ENCODE measurements around the gene USP46. TPM values are rescaled to one million over a fixed set of nuclear protein-coding genes. Genes with fewer than 3 reads are reported as not detected.

The USP46 gene
- total and polyA plus RNA-seq, 2 of the 13 experiments (the other 11 are each of a cell fraction or from before 2014, with no cell fraction given): 4.7 to 17.4 TPM

- TF ChIP-seq ZBTB33 (CRISPR knock-in tag; IDR thresholded peaks at IDR 0.05) (no peak), YEATS4 (CRISPR knock-in tag; IDR thresholded peaks at IDR 0.05; ENCODE audit: borderline replicate concordance) (no peak), NRL (CRISPR knock-in tag; IDR thresholded peaks at IDR 0.05; ENCODE audit: borderline replicate concordance) (no peak), GLI4 (CRISPR knock-in tag; IDR thresholded peaks at IDR 0.05; ENCODE audit: borderline replicate concordance) (no peak), ZNF160 (CRISPR knock-in tag; IDR thresholded peaks at IDR 0.05) (no peak)
These were observed 85.1 kb downstream of the USP46 start (continued) for GRCh38 chr4:52574036-52574435.

GRCh38 chr4:52573551-52573950 is 85.5 kb downstream of the USP46 start:
- no peak for DNase-seq (ENCODE audit: low spot score)
- Histone ChIP-seq H3K27me3 (ENCODE audit: control insufficient read depth in 1 of 2, insufficient read depth in 2 of 2, low read length in 2 of 2) (no peaks in the 10 kb centered on the region), H3K79me2 (ENCODE audit: insufficient read depth, low read length) (no peaks in the 10 kb centered on the region), H3K4me1 (ENCODE audit: insufficient read depth, low read length) (no peaks in the 10 kb centered on the region), H3K9me3 (ENCODE audit: low read length) (no peaks in the 10 kb centered on the region), H3K4me2 (ENCODE audit: low read depth, low read length) (no peak overlapping the region), H3K27ac (ENCODE audit: extremely low read length, insufficient read depth, low read length) (no peak overlapping the region), H2AFZ (ENCODE audit: low read length) (no peak overlapping the region), H3K9ac (ENCODE audit: insufficient read depth, low read depth, low read length) (no peak overlapping the region), H4K20me1 (ENCODE audit: insufficient read depth, low read length) (no peaks in the 10 kb centered on the region), H3K36me3 (replicated peaks in 1 of 2; ENCODE audit: control insufficient read depth in 1 of 2, insufficient read depth in 2 of 2, low read length in 2 of 2) (no peaks in the 10 kb centered on the region), H3K4me3 (replicated peaks in 1 of 3; ENCODE audit: insufficient read depth in 1 of 3, low read depth in 2 of 3, low read length in 3 of 3) (no peak overlapping the region)
- no peak for ATAC-seq
- FAIRE-seq: no peak
- POLR2A ChIA-PET: no interaction called here
- intact Hi-C loops (cut with micrococcal nuclease; ENCODE audit: unreplicated experiment): no loop called here
- CTCF ChIA-PET (ENCODE audit: low intra/inter-chr PET ratio, low total read pairs): no interaction called here
- WGBS (ENCODE audit: low lambda C conversion rate): 88% methylated on average over 1 of the region's 1 CpG
- in situ Hi-C loops (cut with HindIII; ENCODE audit: extremely low pct_ligation_motif_present, low pct_unique_long_range_greater_than_20kb): no loop called here
- no TSS peak for BruUV-seq (replicated peaks)
- TF ChIP-seq KAT8 (CRISPR knock-in tag; IDR thresholded peaks at IDR 0.05) (no peak), ZNF572 (CRISPR knock-in tag; IDR thresholded peaks at IDR 0.05) (no peak), ZNF264 (CRISPR knock-in tag; IDR thresholded peaks at IDR 0.05) (no peak), ZNF576 (CRISPR knock-in tag; IDR thresholded peaks at IDR 0.05) (no peak), SCMH1 (CRISPR knock-in tag; IDR thresholded peaks at IDR 0.05; ENCODE audit: borderline replicate concordance) (no peak), TFDP2 (CRISPR knock-in tag; IDR thresholded peaks at IDR 0.05) (no peak), KDM1A (CRISPR knock-in tag; IDR thresholded peaks at IDR 0.05) (no peak), SNRNP70 (IDR thresholded peaks at IDR 0.05; ENCODE audit: low read depth, low read length) (no peak), FUBP1 (CRISPR knock-in tag; IDR thresholded peaks at IDR 0.05; ENCODE audit: borderline replicate concordance) (no peak), ZNF331 (CRISPR knock-in tag; IDR thresholded peaks at IDR 0.05) (no peak), SIX1 (CRISPR knock-in tag; IDR thresholded peaks at IDR 0.05; ENCODE audit: borderline replicate concordance) (no peak), GABPA (IDR thresholded peaks at IDR 0.05; ENCODE audit: low read depth, low read length) (no peak), GABPA (CRISPR knock-in tag; IDR thresholded peaks at IDR 0.05; ENCODE audit: low read depth) (no peak), ZNF143 (CRISPR knock-in tag; IDR thresholded peaks at IDR 0.05) (no peak), CREM (IDR thresholded peaks at IDR 0.05) (no peak), CREM (CRISPR knock-in tag; IDR thresholded peaks at IDR 0.05) (no peak)

Measured in HepG2 (cell line).